DMS 273 (cell line): Measurements from ENCODE around the gene SCARB2.

Experiments used
- DNase-seq: peaks from one replicate; lab custom pipeline; 2025; ENCODE audit not compliant: unreplicated experiment; lab: John Stamatoyannopoulos, UW

SCARB2 gene

DNA sequence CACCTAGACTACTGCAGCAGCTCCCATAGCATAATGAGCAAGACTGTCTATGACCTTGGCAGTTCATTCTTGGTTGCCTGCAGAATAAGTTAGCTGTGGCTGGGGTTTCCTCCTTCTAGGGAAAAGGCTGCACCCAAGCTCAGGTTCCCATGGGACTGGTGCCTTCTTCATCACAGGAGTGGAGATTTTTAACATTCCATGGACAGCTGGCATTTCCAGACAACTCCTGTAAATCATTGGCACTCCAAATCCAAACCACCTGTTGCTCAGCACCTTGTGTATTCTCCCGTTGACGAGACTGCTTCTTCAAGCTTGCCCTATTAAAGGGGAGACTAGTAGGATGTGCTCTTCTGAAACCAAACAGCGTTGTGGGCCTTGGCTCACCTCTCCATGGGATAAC lies 57.6 kb downstream of the SCARB2 start:
- peak; percentile 5 for DNase-seq

DNA sequence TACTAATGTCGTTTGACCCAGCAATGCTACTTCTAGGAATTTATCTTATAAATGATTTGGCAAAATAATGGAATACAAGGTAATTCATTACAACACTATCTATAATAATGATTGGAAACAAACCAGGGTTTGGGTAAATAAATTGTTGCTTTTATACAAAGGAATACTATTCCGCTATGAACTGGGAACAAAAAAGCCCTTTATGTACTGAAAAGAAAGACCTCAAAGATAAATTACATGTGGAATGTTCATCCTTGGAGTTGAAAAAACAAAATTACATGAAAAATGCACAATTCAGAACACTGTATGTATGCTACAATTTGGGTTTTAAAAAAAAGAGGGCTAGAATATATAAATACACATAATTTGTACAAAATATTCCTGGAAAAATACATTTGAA lies 60.3 kb downstream of the SCARB2 start:
- DNase-seq: no peak

DNA sequence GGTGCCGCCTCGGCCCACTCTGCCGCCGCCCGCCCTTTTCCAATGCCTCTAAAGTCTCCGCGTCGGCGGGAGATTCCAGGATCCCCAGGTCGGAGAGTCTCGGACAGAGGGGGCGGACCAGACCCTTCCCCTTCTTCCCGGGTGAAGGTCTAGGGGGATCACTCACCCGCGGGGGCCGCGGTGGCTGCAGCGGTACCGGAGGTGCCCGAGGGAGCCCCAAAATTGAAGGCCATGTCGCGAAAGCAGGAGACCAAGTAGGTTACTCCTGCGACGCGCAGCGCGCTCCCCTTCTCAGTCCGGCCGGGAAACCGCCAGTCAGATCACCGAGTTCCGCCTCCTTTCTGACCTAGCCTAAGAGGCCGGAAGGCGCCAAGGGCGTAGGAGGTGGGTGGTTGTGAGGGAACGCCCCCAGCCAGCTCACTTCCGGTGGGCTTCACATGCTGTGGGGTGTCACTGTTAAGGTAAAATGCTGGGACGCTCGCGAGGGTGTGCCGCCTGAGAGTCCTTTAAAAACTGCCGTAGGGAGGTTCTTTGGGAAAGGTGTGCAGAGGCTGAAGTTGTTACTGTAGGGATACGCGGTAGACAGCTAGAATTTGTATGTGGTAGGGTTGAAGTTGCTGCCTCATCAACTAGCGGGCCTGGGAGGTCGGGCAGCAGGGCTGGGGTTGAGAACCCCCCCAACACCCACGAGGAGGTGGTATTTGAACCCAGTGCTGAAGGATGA lies 65.3 kb downstream of the SCARB2 start, which contains the start of gene NUP54:
Gene NUP54 (minus strand): TSS at position 256 of the 724 bp plus-strand sequence. CDS start 23 bp downstream, at position 233.
- DNase-seq: peak; percentile 97

DNA sequence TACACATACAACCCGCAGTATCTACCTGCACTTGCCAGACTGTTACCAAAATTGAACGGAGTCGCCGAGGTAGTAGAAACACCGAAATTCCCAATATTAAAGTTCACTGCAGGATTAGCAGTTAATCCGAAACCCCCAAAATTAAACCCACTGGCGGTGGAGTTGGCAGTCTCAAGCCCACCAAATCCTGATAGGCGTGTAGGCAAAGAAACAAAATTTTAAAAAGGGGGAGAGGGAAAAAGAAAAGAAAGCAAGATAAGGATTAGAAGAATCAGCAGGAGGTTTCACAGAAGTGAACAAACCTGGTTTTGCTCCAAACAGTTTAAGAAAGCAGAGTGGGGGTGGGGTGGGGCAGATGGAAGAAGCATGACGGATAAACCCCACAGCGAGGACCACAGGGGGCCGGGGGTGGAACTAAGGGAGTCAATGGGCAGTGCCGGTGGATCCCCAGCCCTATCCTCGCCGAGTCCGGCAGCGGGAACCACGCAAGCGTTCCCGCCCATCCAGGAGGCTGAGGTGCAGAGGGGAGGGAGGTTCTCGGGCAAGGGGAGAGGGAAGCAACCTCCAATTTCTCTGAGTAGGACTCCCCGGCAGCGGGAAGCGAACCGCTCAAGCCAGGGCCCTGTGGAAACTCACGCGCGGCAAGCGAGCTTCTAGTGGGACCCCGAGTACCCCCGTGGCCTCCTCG lies 66.0 kb downstream of the SCARB2 start:
- peak; percentile 96 for DNase-seq

DNA sequence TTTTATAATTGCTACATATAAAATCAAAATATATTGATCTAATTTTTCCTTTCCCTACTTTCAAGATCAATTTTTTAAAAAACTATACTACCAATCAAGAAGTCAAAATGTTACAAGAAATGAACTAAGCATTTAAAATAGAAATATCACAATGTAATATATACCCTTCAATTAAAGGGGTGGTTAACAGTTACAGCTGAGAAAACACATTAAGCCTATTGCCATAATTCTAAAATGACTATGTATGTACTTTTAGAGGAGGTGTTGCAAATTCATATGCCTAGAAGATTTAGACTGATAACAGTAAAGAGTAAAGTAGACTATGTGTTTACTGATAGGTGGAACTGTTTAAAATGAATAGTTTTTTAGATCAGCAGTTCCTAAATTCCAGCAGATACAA lies 69.1 kb downstream of the SCARB2 start:
- no peak for DNase-seq

DNA sequence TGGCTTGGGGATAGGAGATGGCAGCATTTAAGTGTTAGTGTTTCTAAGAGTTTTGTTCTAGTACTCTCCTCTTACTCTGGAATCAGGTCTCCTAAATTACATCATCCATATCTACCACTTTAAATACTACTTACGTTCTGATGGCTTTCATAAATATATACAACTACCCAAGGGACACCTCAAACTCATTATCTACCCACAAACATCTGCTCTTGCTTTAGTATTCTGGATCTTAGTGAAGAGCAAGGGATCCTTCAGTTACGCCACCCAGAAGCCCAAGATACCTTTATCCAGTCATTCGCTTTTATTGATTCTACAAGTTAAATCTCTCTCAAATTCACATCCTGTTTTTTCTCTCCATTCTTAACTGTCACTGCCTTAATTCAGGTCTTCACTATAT lies 72.4 kb downstream of the SCARB2 start:
- no peak for DNase-seq

DNA sequence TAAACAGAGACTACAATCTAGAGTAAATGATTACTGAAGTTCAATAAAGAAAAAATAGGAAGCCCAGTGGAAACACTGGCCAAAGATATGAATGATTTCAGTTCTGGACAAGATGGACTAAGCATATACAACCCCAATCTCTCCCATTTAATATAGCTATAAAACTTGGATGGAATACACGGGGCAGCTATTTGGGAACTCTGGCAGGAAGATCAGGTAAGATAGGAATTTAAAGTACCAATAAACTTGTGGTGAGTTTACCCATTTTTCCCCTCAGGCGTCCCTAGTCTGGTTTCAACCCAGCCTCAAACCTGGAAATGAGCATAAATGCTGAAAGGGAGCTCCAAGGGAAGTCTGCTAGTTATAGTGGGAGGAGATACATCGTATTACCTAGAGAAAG lies 85.9 kb downstream of the SCARB2 start:
- DNase-seq: no peak

DNA sequence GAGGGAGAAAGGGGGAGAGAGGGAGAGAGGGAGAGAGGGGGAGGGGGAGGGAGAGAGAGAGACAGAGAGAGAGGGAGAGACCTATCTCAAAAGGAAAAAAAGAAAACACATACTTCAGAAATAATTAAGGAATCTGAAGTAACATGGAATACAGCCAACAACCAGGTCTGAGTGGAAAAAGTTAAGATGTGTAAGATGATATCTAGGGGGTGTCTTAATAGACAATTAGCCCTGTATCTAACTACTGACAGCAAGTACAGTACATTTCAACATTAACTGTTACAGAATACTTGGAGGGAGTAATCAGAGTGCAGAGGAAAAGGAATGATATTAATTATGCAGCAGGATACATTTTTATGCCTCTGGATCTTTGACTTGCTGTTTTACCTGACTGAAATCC lies 87.8 kb downstream of the SCARB2 start:
- no peak for DNase-seq

DNA sequence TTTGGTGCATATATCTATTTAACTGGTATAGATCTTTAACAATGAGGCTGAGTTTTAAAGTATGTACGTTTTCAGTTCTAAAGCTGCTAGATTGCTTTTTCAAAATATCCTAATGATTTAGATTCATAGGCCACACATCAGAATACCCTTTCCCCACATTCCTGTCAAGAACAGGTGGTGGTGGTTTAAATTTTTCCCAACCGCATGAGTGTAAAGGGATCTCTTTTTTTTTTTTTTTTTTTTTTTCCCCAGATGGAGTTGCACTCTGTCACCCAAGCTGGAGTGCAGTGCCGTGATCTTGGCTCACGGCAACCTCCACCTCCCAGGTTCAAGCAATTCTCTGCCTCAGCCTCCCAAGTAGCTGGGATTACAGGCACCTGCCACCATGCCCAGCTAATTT lies 93.4 kb downstream of the SCARB2 start:
- no peak for DNase-seq

DNA sequence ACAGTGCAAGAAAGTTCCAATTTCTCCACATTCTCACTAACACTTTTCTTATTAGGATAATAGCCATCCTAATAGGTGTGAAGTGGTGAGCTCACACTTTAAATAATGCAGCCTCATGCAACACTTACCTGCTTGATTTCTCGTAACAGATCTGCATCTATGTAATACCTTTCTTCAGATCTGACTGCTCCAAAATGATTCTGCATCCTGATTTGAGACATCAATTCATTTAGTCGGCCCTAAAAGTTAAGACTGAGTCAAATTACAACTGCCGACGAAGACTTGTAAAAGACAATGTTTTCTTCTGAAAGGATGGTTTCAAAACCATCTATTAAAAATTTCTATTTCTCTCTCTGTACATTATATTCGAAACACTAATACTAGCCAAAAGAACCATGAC lies 96.1 kb downstream of the SCARB2 start:
- DNase-seq: no peak

DNA sequence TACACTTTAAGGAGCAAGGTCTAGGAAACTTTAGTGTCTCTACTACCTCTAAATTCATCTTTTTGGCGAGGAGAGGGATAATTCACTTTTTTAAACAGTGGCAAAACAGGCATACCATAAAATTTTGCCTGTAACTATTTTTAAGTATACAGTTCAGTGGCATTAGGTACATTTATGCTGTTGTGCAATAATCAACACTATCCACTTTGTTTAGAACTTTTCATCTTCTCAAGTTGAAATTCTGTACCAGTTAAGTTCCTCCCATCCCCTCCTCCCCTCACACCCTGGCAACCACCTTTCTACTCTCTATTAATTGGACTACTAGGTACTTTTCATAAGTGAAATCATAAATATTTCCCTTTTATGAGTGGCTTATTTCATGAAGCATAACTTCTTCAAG lies 96.8 kb downstream of the SCARB2 start:
- no peak for DNase-seq
